GM23338 (cell line): ENCODE measurements around the gene TBCC.

Experiments used
- CREB1 ChIP-seq: fragments of 250-450 bp; sonication (Bioruptor Pico); IDR thresholded peaks from 2 replicates; pipeline ENCODE4 v1.5.0; 2020; ENCODE audit warnings: low read depth, mild to moderate bottlenecking, moderate library complexity
- CTCF ChIP-seq, 2 experiments: fragments of 200-600 bp in 1 of 2; sonication (generic) in 1 of 2; conservative IDR thresholded peaks; 2 replicates each; pipeline versions ENCODE4 v1.5.1 to v1.6.1; 2016 to 2017; ENCODE audit warnings: antibody characterized with exemption in 2 of 2, low read depth in 2 of 2, mild to moderate bottlenecking in 2 of 2, moderate library complexity in 1 of 2
- ETS1 ChIP-seq: IDR thresholded peaks from 2 replicates; pipeline ENCODE4 v1.6.1; 2016; ENCODE audit warnings: antibody characterized with exemption
- EZH2 ChIP-seq: fragments of 200-600 bp; sonication (generic); IDR thresholded peaks from one replicate; pipeline ENCODE4 v1.8.0; 2017; ENCODE audit warnings: antibody characterized with exemption, mild to moderate bottlenecking, low read depth; ENCODE audit not compliant: unreplicated experiment
- EZH2phosphoT487 ChIP-seq: fragments of 200-600 bp; sonication (generic); IDR thresholded peaks from one replicate; pipeline ENCODE4 v1.8.1; 2018; ENCODE audit warnings: antibody characterized with exemption; ENCODE audit not compliant: unreplicated experiment
- POLR2AphosphoS5 ChIP-seq: IDR thresholded peaks from 2 replicates; pipeline ENCODE4 v1.6.1; 2016; ENCODE audit warnings: antibody characterized with exemption, low read depth
- REST ChIP-seq: IDR thresholded peaks from one replicate; pipeline ENCODE4 v1.6.1; 2018; ENCODE audit warnings: antibody characterized with exemption; ENCODE audit not compliant: unreplicated experiment
- STAT1 ChIP-seq: IDR thresholded peaks from one replicate; pipeline ENCODE4 v1.6.1; 2016; ENCODE audit warnings: antibody characterized with exemption; ENCODE audit not compliant: unreplicated experiment
- ZNF114 ChIP-seq: fragments of 250-450 bp; sonication (Bioruptor Pico); IDR thresholded peaks from 2 replicates; pipeline ENCODE4 v1.5.0; 2020; ENCODE audit warnings: mild to moderate bottlenecking, moderate library complexity
- ZNF331 ChIP-seq: fragments of 250-450 bp; sonication (Bioruptor Pico); IDR thresholded peaks from 2 replicates; pipeline ENCODE4 v1.5.0; 2020; ENCODE audit warnings: low read depth, mild to moderate bottlenecking, moderate library complexity
- ZNF462 ChIP-seq: fragments of 250-450 bp; sonication (Bioruptor Pico); IDR thresholded peaks from 2 replicates; pipeline ENCODE4 v1.5.0; 2020; ENCODE audit warnings: mild to moderate bottlenecking, moderate library complexity

- TF ChIP-seq REST = no peak
- TF ChIP-seq CTCF (conservative IDR thresholded peaks at IDR 0.05; ENCODE audit: low read depth in 2 of 2) = no peak
- no peak for TF ChIP-seq STAT1
- no peak for TF ChIP-seq EZH2
- TF ChIP-seq ETS1 = no peak
- TF ChIP-seq ZNF462 (CRISPR knock-in tag) = no peak
- TF ChIP-seq EZH2phosphoT487 = no peak
- TF ChIP-seq POLR2AphosphoS5 = no peak
- TF ChIP-seq CREB1 (CRISPR knock-in tag) = no peak
- no peak for TF ChIP-seq ZNF331
- no peak for TF ChIP-seq ZNF114 (CRISPR knock-in tag)
Observed at GRCh38 chr6:42735976-42736375, 9.9 kb downstream of the TBCC start.
